ENCODE results near the gene CADM1. TPM values are rescaled to one million over a fixed set of nuclear protein-coding genes. Genes with fewer than 3 reads are reported as not detected.

Gene CADM1
- total RNA-seq, 1 donor = 86.5 TPM

DNA sequence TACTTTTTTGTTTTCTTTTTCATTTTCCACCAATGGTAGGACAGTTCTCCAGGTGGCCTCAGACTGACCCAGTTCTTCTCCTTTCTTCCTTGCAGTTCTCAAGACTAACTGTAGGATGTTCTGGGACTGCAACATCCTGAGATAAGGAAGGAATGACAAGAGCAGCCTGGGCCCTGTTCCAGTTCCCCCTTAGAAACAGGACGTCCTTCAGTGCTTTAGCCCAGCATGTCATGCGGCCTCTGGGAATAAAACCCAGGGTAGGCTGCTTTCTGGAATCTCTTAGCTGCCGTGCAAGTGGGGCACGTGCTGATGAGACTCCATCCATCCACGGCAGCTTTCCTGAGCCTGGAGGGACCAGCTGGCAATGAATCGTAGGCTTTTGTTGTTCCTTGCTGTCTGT is 24.0 kb upstream of the CADM1 start:
- Histone ChIP-seq H3K36me3 (ENCODE audit: insufficient read depth, low read length) (no peaks in the 10 kb centered on the region), H4K20me1 (ENCODE audit: insufficient read depth, low read length) (no peaks in the 10 kb centered on the region), H3K27ac (ENCODE audit: low read depth, low read length) (no peak overlapping the region), H3K4me1 (ENCODE audit: insufficient read depth, low read length) (no peaks in the 10 kb centered on the region), H3K27me3 (ENCODE audit: insufficient read depth, low read length) (no peaks in the 10 kb centered on the region), H2AFZ (ENCODE audit: low read length) (no peak overlapping the region), H3K4me2 (ENCODE audit: insufficient read depth, low read length) (no peak overlapping the region), H3K4me3 (ENCODE audit: insufficient read depth, low read length) (no peak overlapping the region), H3K79me2 (ENCODE audit: insufficient read depth, low read length) (no peaks in the 10 kb centered on the region), H3K9me3 (ENCODE audit: low read depth, low read length) (no peaks in the 10 kb centered on the region)
- DNase-seq (ENCODE audit: insufficient read length, low spot score, missing footprints) = no peak
- TF ChIP-seq, protein P1, sequence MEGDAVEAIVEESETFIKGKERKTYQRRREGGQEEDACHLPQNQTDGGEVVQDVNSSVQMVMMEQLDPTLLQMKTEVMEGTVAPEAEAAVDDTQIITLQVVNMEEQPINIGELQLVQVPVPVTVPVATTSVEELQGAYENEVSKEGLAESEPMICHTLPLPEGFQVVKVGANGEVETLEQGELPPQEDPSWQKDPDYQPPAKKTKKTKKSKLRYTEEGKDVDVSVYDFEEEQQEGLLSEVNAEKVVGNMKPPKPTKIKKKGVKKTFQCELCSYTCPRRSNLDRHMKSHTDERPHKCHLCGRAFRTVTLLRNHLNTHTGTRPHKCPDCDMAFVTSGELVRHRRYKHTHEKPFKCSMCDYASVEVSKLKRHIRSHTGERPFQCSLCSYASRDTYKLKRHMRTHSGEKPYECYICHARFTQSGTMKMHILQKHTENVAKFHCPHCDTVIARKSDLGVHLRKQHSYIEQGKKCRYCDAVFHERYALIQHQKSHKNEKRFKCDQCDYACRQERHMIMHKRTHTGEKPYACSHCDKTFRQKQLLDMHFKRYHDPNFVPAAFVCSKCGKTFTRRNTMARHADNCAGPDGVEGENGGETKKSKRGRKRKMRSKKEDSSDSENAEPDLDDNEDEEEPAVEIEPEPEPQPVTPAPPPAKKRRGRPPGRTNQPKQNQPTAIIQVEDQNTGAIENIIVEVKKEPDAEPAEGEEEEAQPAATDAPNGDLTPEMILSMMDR (IDR thresholded peaks at IDR 0.05; ENCODE audit: extremely low read depth, low read depth, low read length) = no peak

DNA sequence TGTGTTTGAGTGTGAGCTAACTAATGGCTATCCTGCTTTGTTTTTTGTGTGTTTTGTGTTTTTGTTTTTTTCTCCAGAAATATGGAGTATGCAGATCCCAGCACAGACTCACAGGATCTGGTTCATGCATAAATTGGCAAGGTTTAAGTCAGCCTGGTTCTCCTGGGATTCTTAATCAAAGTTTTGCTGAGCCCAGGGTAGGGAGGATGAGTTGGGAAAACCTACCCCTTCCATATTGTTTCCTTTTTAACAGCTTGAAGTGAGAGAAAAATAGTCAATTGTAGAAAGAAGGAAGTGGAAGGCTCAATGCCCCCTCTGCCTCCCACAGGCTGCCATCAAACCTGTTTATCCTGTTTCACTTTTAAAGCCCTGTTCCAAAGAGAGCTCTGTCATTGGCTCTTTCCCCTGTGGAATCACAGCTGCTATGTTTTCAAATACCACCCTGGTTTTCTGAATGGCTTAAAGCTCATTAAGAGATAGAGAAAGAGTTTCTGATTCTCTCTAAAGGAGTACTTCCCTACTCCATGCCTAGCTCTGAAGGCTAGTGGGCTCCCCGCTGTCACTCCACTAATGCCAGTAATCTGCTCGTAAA is 23.4 kb upstream of the CADM1 start:
- H3K27me3 ChIP-seq (ENCODE audit: insufficient read depth, low read length) = no peaks in the 10 kb centered on the region
- H3K27ac ChIP-seq (ENCODE audit: low read depth, low read length) = no peak overlapping the region
- H3K79me2 ChIP-seq (ENCODE audit: insufficient read depth, low read length) = no peaks in the 10 kb centered on the region
- H4K20me1 ChIP-seq (ENCODE audit: insufficient read depth, low read length) = no peaks in the 10 kb centered on the region
- DNase-seq (ENCODE audit: insufficient read length, low spot score, missing footprints) = no peak
- H2AFZ ChIP-seq (ENCODE audit: low read length) = no peak overlapping the region
- H3K4me2 ChIP-seq (ENCODE audit: insufficient read depth, low read length) = no peak overlapping the region
- H3K4me3 ChIP-seq (ENCODE audit: insufficient read depth, low read length) = no peak overlapping the region
- no peaks in the 10 kb centered on the region for H3K4me1 ChIP-seq (ENCODE audit: insufficient read depth, low read length)
- H3K36me3 ChIP-seq (ENCODE audit: insufficient read depth, low read length) = no peaks in the 10 kb centered on the region
- no peaks in the 10 kb centered on the region for H3K9me3 ChIP-seq (ENCODE audit: low read depth, low read length)
- TF ChIP-seq, protein P1 (IDR thresholded peaks at IDR 0.05; ENCODE audit: extremely low read depth, low read depth, low read length) = no peak

DNA sequence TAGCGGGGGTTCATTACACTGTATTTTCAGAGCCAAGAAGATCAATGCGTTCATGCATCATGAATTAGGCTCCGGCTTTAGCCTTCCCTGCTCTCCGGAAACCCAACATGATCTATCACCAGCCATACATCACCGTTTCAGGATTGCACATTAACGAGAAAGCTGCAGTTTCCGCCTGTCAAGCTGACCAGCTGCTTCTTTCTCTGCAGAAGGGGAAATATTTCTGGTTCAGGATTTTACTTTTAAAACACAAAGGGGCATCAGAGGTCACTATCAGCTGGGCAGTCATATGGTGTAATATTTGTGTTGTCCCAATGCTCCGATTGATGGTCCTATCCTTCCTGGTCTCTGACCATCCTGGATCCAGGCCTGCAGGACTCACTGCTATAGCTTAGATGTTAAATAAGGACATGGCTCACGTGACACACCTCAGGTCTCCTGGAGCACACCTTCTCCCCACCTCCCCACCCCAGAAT is 21.4 kb upstream of the CADM1 start:
- TF ChIP-seq, protein P1 (IDR thresholded peaks at IDR 0.05; ENCODE audit: extremely low read depth, low read depth, low read length) = no peak
- Histone ChIP-seq H3K36me3 (ENCODE audit: insufficient read depth, low read length) (no peaks in the 10 kb centered on the region), H3K27ac (ENCODE audit: low read depth, low read length) (no peak overlapping the region), H3K9me3 (ENCODE audit: low read depth, low read length) (no peaks in the 10 kb centered on the region), H3K4me2 (ENCODE audit: insufficient read depth, low read length) (no peak overlapping the region), H3K4me3 (ENCODE audit: insufficient read depth, low read length) (no peak overlapping the region), H2AFZ (ENCODE audit: low read length) (no peak overlapping the region), H3K4me1 (ENCODE audit: insufficient read depth, low read length) (no peaks in the 10 kb centered on the region), H3K27me3 (ENCODE audit: insufficient read depth, low read length) (no peaks in the 10 kb centered on the region), H4K20me1 (ENCODE audit: insufficient read depth, low read length) (no peaks in the 10 kb centered on the region), H3K79me2 (ENCODE audit: insufficient read depth, low read length) (no peaks in the 10 kb centered on the region)
- no peak for DNase-seq (ENCODE audit: insufficient read length, low spot score, missing footprints)

DNA sequence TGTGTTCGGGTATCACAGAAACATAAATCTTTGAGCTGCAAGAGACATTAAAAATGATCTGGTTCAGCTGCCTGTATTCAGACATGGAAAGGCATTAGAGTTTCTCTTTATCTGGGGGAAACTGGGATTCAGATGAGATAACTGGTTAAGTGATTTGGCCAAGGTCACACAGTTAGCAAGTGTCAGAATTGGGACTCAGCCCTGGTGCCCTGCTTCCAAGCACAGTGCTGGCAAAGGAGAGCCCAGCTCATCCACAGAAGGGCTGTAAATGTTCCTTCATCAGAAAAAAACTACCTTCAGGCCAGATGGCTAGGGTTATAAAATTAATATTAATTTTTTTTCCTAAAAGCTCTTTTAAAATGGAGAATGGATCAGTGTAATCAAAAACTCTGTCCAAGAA is 20.4 kb upstream of the CADM1 start:
- H3K9me3 ChIP-seq (ENCODE audit: low read depth, low read length) = no peaks in the 10 kb centered on the region
- DNase-seq (ENCODE audit: insufficient read length, low spot score, missing footprints) = no peak
- no peaks in the 10 kb centered on the region for H3K4me1 ChIP-seq (ENCODE audit: insufficient read depth, low read length)
- no peak overlapping the region for H3K4me3 ChIP-seq (ENCODE audit: insufficient read depth, low read length)
- H3K27ac ChIP-seq (ENCODE audit: low read depth, low read length) = no peak overlapping the region
- H3K27me3 ChIP-seq (ENCODE audit: insufficient read depth, low read length) = no peaks in the 10 kb centered on the region
- H4K20me1 ChIP-seq (ENCODE audit: insufficient read depth, low read length) = no peaks in the 10 kb centered on the region
- no peak overlapping the region for H2AFZ ChIP-seq (ENCODE audit: low read length)
- no peaks in the 10 kb centered on the region for H3K79me2 ChIP-seq (ENCODE audit: insufficient read depth, low read length)
- H3K36me3 ChIP-seq (ENCODE audit: insufficient read depth, low read length) = no peaks in the 10 kb centered on the region
- no peak overlapping the region for H3K4me2 ChIP-seq (ENCODE audit: insufficient read depth, low read length)
- TF ChIP-seq, protein P1 (IDR thresholded peaks at IDR 0.05; ENCODE audit: extremely low read depth, low read depth, low read length) = no peak

Measured in osteoblast (primary cell).